Transverse colon (tissue), 4 donors: ENCODE data around the gene RPL5. TPM values are rescaled to one million over a fixed set of nuclear protein-coding genes. Genes with fewer than 3 reads are reported as not detected.
A peak's percentile ranks its signal among the peaks of the same experiment; 100 is the strongest.

Experiments
- DNase-seq: peaks from one replicate; pipeline ENCODE4 v3.0.0-alpha.2; 2019
- H3K27ac ChIP-seq, 4 donors: fragments of 200-600 bp; sonication (generic); 2 replicates each; pipeline ENCODE4 v1.5.1; 2016 to 2018; ENCODE audit warnings: inconsistent platforms in 4 of 4
- H3K27me3 ChIP-seq: fragments of 200-600 bp; sonication (generic); 2 replicates; pipeline ENCODE4 v1.5.1; 2017; ENCODE audit warnings: inconsistent platforms
- H3K36me3 ChIP-seq, 4 donors: fragments of 200-600 bp; sonication (generic); 2 replicates each; pipeline ENCODE4 v1.5.1; 2017 to 2019; ENCODE audit warnings: inconsistent platforms in 4 of 4
- H3K4me1 ChIP-seq, 4 donors: fragments of 200-600 bp; sonication (generic); 2 replicates each; pipeline ENCODE4 v1.5.1; 2017 to 2020; ENCODE audit warnings: inconsistent platforms in 4 of 4
- H3K4me3 ChIP-seq, 4 donors: fragments of 200-600 bp; sonication (generic); 1 replicate in 1 of 4; 2 replicates in 3 of 4; pipeline versions ENCODE4 v1.5.1 to v1.6.1; 2017 to 2019; ENCODE audit warnings: inconsistent platforms in 4 of 4
- H3K9me3 ChIP-seq, 2 donors: fragments of 200-600 bp; sonication (generic); 2 replicates each; pipeline ENCODE4 v1.5.1; 2017 to 2019; ENCODE audit warnings: inconsistent platforms in 2 of 2
- EP300 ChIP-seq: sonication (generic); formaldehyde crosslinking; IDR thresholded peaks from one replicate; pipeline ENCODE4 v1.6.1; 2017; ENCODE audit warnings: antibody characterized with exemption, low read depth
- POLR2A ChIP-seq: fragments of 450-650 bp; IDR thresholded peaks from one replicate; pipeline ENCODE4 v1.6.1; 2016; ENCODE audit warnings: antibody characterized with exemption, mild to moderate bottlenecking, moderate library complexity
- POLR2AphosphoS5 ChIP-seq, 3 donors: sonication (generic); formaldehyde crosslinking; IDR thresholded peaks; one replicate each; pipeline ENCODE4 v1.6.1; 2016; ENCODE audit warnings: antibody characterized with exemption in 3 of 3
- WGBS, 2 donors: methylation state at CpG; one replicate each; pipeline ENCODE4 v1.1.5; 2018; ENCODE audit warnings: low coverage in 1 of 2; 5-methylcytosine and 5-hydroxymethylcytosine counted together
- in situ Hi-C, 4 donors: fragments of 200-750 bp; cut with MboI; loops; one replicate each; pipeline versions ENCODE4 v1.15.0 to v1.15.1; 2017; ENCODE audit warnings: low sequenced_read_pairs in 3 of 4, low pct_ligation_motif_present in 1 of 4, low pct_unique_long_range_greater_than_20kb in 1 of 4
- intact Hi-C: fragments of 100-400 bp; cut with DNase I; formaldehyde crosslinking; loops from one replicate; pipeline ENCODE4 v1.15.1; 2023; ENCODE audit warnings: low total_unique reads
- total RNA-seq, 4 donors: library from RNA; depleted of rRNA; stranded (reverse); fragments of >200 nt; gene quantifications; one replicate each; pipeline ENCODE4 v1.1.0, GENCODE V29; 2016
- TF ChIP-seq, protein P1 (sequence below), 5 experiments: fragments of 200-600 bp in 3 of 5; fragments of 450-650 bp in 2 of 5; sonication (generic) in 3 of 5; IDR thresholded peaks; 1 replicate in 2 of 5; 2 replicates in 3 of 5; pipeline ENCODE4 v1.5.1; 2016 to 2017; ENCODE audit warnings: antibody characterized with exemption in 5 of 5, inconsistent platforms in 3 of 5, mild to moderate bottlenecking in 2 of 5, moderate library complexity in 1 of 5

RPL5 gene
- total RNA-seq, 4 donors from 2014 or later: 360 to 1,369 (median 1,157) TPM

DNA sequence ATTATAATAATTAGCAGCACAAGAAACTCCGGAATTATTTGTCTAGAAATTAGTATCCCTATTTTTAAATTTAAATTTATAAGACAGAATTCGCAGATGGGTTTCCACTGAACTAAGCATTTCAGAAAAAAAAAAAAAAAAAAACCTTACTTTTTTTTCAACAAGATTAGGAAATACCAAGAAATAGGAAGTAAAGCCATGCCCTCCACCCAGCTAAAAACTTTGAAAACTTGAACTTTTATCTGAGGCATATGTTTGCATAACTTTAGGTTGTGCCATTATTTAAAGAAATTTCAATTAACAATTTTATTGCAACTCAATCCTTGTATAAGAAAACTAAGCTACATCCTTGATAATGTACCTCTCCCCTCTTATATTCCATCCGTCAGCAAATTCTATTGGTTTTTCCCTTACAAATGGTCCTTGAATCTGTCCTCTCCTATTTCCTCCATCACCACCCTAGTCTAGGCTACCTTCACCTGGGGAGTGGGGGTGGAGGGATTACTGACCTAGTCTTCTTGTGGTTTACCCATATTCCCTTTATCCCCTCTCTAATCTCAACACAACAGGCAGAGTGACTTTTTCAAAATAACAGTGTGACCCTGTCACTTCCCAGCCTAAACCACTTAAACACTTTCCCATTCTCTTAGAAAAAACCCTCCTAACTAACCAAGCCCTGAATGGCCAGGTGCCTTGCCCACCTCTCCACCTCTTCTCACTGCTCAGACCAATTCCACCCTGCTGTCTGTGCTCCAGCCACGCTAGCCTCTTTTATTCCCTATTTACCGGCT is 45.5 kb upstream of the RPL5 start:
- 79 to 82% methylated on average over 5 of the region's 5 CpGs for WGBS, 2 donors
- Histone ChIP-seq H3K4me1 (peaks cover 3 to 28% (median 20%) of the 10 kb centered on the region in 4 donors), H3K36me3 (no peaks in the 10 kb centered on the region), H3K27ac (peak overlapping the region; percentile 98 to 100 (median 100)), H3K27me3 (no peaks in the 10 kb centered on the region), H3K9me3 (no peaks in the 10 kb centered on the region), H3K4me3 (peak overlapping the region in 2 of 4 donors; percentile 78 to 82)
- in situ Hi-C loops: no loop called here
- TF ChIP-seq, protein P1, sequence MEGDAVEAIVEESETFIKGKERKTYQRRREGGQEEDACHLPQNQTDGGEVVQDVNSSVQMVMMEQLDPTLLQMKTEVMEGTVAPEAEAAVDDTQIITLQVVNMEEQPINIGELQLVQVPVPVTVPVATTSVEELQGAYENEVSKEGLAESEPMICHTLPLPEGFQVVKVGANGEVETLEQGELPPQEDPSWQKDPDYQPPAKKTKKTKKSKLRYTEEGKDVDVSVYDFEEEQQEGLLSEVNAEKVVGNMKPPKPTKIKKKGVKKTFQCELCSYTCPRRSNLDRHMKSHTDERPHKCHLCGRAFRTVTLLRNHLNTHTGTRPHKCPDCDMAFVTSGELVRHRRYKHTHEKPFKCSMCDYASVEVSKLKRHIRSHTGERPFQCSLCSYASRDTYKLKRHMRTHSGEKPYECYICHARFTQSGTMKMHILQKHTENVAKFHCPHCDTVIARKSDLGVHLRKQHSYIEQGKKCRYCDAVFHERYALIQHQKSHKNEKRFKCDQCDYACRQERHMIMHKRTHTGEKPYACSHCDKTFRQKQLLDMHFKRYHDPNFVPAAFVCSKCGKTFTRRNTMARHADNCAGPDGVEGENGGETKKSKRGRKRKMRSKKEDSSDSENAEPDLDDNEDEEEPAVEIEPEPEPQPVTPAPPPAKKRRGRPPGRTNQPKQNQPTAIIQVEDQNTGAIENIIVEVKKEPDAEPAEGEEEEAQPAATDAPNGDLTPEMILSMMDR (IDR thresholded peaks at IDR 0.05): no peak
- TF ChIP-seq POLR2A (no peak), POLR2AphosphoS5 (IDR thresholded peaks at IDR 0.05) (no peak), EP300 (no peak)
- DNase-seq: no peak
- intact Hi-C loops: no loop called here

- no peaks in the 10 kb centered on the region for H3K27me3 ChIP-seq
- TF ChIP-seq, protein P1 (IDR thresholded peaks at IDR 0.05): no peak
- no peak for TF ChIP-seq EP300
- TF ChIP-seq POLR2A: no peak
- no peak for TF ChIP-seq POLR2AphosphoS5 (IDR thresholded peaks at IDR 0.05)
- peaks cover 3 to 6% (median 4%) of the 10 kb centered on the region in 4 donors for H3K4me1 ChIP-seq
- intact Hi-C loops: no loop called here
- no peak overlapping the region for H3K27ac ChIP-seq
- in situ Hi-C loops: no loop called here
- no peaks in the 10 kb centered on the region for H3K9me3 ChIP-seq
- no peak overlapping the region for H3K4me3 ChIP-seq
- DNase-seq: no peak
- no peaks in the 10 kb centered on the region for H3K36me3 ChIP-seq
These were observed 41.8 kb upstream of the RPL5 start for GRCh38 chr1:92790081-92790480.

- 82% methylated on average over 2 of the region's 2 CpGs; no CpG with 5 or more reads in 1 of the 2 donors for WGBS, 2 donors
These were observed 41.0 kb upstream of the RPL5 start for GRCh38 chr1:92790867-92791266.

DNA sequence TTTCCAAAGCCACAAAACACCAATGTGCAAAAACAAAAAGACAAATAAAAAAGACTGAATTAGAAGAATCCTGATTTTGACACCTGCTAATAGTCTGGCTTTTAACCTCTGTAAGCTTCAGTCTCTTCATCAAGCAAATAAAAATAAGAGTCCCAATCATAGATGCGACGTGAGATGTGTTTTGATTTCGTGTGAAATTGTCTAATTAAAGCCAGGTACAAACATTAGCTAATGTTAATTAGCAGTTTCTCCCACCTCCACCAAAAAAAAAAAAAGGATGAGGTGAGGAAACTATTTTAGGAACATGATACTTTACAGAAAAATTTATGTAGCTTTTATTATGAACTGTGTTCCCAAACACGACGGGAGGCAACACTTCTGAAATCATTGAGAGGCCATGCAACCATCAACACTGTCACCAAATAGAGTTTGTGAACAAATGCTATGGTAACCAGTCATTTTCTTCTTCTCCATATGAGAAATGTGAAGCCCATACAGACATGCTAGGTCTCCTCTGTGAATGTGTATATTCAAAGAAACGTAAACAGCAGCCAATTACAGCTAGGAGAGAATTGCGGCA is 40.3 kb upstream of the RPL5 start:
- H3K36me3 ChIP-seq: no peaks in the 10 kb centered on the region
- 59 to 71% methylated on average over 7 of the region's 7 CpGs for WGBS, 2 donors
- intact Hi-C loops: no loop called here
- H3K27me3 ChIP-seq: no peaks in the 10 kb centered on the region
- in situ Hi-C loops: no loop called here
- DNase-seq: no peak
- H3K4me1 ChIP-seq: peaks cover 0 to 4% (median 0%) of the 10 kb centered on the region in 4 donors
- TF ChIP-seq, protein P1 (IDR thresholded peaks at IDR 0.05): no peak
- TF ChIP-seq POLR2A (no peak), POLR2AphosphoS5 (IDR thresholded peaks at IDR 0.05) (no peak), EP300 (no peak)
- no peak overlapping the region for H3K27ac ChIP-seq
- H3K9me3 ChIP-seq: no peaks in the 10 kb centered on the region
- H3K4me3 ChIP-seq: no peak overlapping the region

More at GRCh38 chr1:92790867-92791266, 41.0 kb upstream of the RPL5 start:
- intact Hi-C loops (no loop called here), in situ Hi-C loops (no loop called here)
- no peak for DNase-seq
- no peak for TF ChIP-seq POLR2A
- TF ChIP-seq, protein P1 (IDR thresholded peaks at IDR 0.05): no peak
- no peak for TF ChIP-seq EP300
- TF ChIP-seq POLR2AphosphoS5 (IDR thresholded peaks at IDR 0.05): no peak
- Histone ChIP-seq H3K27ac (no peak overlapping the region), H3K27me3 (no peaks in the 10 kb centered on the region), H3K9me3 (no peaks in the 10 kb centered on the region), H3K4me3 (no peak overlapping the region), H3K36me3 (no peaks in the 10 kb centered on the region), H3K4me1 (peaks cover 0 to 4% (median under 1%) of the 10 kb centered on the region in 4 donors)
